H1 (cell line): Measurements from ENCODE around the gene NUDT9. TPM values are rescaled to one million over a fixed set of nuclear protein-coding genes. Genes with fewer than 3 reads are reported as not detected.

Source experiments
- TEAD4 ChIP-seq: IDR thresholded peaks from 2 replicates; pipeline ENCODE4 v1.6.1; 2012; ENCODE audit warnings: low read depth, low read length, inconsistent platforms, mixed read lengths
- polyA plus RNA-seq, 7 experiments: library from polyadenylated mRNA; depleted of rRNA in 3 of 7; stranded (reverse) in 5 of 7; unstranded in 2 of 7; fragments of >200 nt in 5 of 7; fragments of 200-250 nt in 2 of 7; gene quantifications; 1 replicate in 5 of 7; 2 replicates in 1 of 7; 4 replicates in 1 of 7; pipeline versions ENCODE4 v1.2.1 to v1.2.3, GENCODE V29; 2011 to 2013; ENCODE audit warnings: missing spikeins in 2 of 7, mixed read lengths in 2 of 7
- total RNA-seq: library from RNA; stranded (reverse); fragmentation: NEBNext Ultra II Directional; extraction: Animal tissue kit (Norgen Biotek cat#: 25700); gene quantifications from 2 replicates; pipeline ENCODE4 v1.2.1, GENCODE V29; 2021

NUDT9 gene
- total and polyA plus RNA-seq, 2 of the 8 experiments (the other 6 are each of a cell fraction or from before 2014, with no cell fraction given), result 13.2 to 27.6 TPM

GRCh38 chr4:87377816-87378215 is 44.6 kb upstream of the NUDT9 start (continued):
- no peak for TF ChIP-seq TEAD4
